ENCODE measurements around the gene KRTAP15-1.

- no peak for TF ChIP-seq EZH2phosphoT487 (IDR thresholded peaks at IDR 0.05; ENCODE audit: insufficient read depth, low read depth)
- no peak for TF ChIP-seq EZH2 (IDR thresholded peaks at IDR 0.05; ENCODE audit: insufficient read depth, poor library complexity, severe bottlenecking)
Measured at GRCh38 chr21:30426731-30427130, 13.3 kb upstream of the KRTAP15-1 start.

Data from GM23248 (cell line).